HepG2 (cell line): Measurements from ENCODE around the gene PGPEP1. TPM values are rescaled to one million over a fixed set of nuclear protein-coding genes. Genes with fewer than 3 reads are reported as not detected.

Source experiments
- ATAD3A ChIP-seq: sonication (generic); formaldehyde crosslinking; IDR thresholded peaks from 2 replicates; pipeline ENCODE4 v1.4.0; 2020; ENCODE audit warnings: missing genetic modification reagents
- ATF4 ChIP-seq, 2 experiments: fragments of 450-650 bp in 1 of 2; sonication (generic) in 1 of 2; formaldehyde crosslinking; IDR thresholded peaks; 2 replicates each; pipeline versions ENCODE4 v1.5.0 to v1.8.0; 2020 to 2022; ENCODE audit warnings: mild to moderate bottlenecking in 1 of 2, missing genetic modification reagents in 1 of 2
- ATF6 ChIP-seq: sonication (generic); formaldehyde crosslinking; conservative IDR thresholded peaks from 2 replicates; pipeline ENCODE4 v1.4.0; 2020; ENCODE audit warnings: missing genetic modification reagents
- CAMTA2 ChIP-seq: sonication (generic); formaldehyde crosslinking; IDR thresholded peaks from 2 replicates; pipeline ENCODE4 v1.4.0; 2020; ENCODE audit warnings: mild to moderate bottlenecking, missing genetic modification reagents, borderline replicate concordance
- CBX2 ChIP-seq, 2 experiments: fragments of 200-600 bp in 1 of 2; sonication (generic); formaldehyde crosslinking in 1 of 2; IDR thresholded peaks; 2 replicates each; pipeline versions ENCODE4 v1.7.0 to v1.8.1; 2018 to 2022; ENCODE audit warnings: low read depth in 2 of 2, low read length in 1 of 2, mild to moderate bottlenecking in 1 of 2, missing genetic modification reagents in 1 of 2
- CHD2 ChIP-seq: IDR thresholded peaks from 2 replicates; pipeline ENCODE4 v1.6.1; 2011; ENCODE audit warnings: low read depth, low read length, improper control_type of control experiment
- CREB3 ChIP-seq: sonication (generic); formaldehyde crosslinking; IDR thresholded peaks from 2 replicates; pipeline ENCODE4 v1.5.0; 2020; ENCODE audit warnings: missing genetic modification reagents
- HMGXB4 ChIP-seq, 2 experiments: sonication (generic) in 1 of 2; formaldehyde crosslinking in 1 of 2; IDR thresholded peaks; 2 replicates each; pipeline versions ENCODE4 v1.4.0 to v1.6.1; 2018 to 2020; ENCODE audit warnings: missing genetic modification reagents in 2 of 2, borderline replicate concordance in 1 of 2, low read depth in 1 of 2, mild to moderate bottlenecking in 1 of 2, missing biosample characterization in 1 of 2
- KDM1A ChIP-seq: IDR thresholded peaks from 2 replicates; pipeline ENCODE4 v1.6.1; 2016; ENCODE audit warnings: missing compliant biosample characterization
- KDM5A ChIP-seq: fragments of 200-600 bp; sonication (generic); IDR thresholded peaks from 2 replicates; pipeline ENCODE4 v1.7.0; 2018; ENCODE audit warnings: antibody characterized with exemption, mild to moderate bottlenecking, low read length, borderline replicate concordance
- NAIF1 ChIP-seq: sonication (generic); formaldehyde crosslinking; IDR thresholded peaks from 2 replicates; pipeline ENCODE4 v1.5.0; 2020; ENCODE audit warnings: mild to moderate bottlenecking, missing genetic modification reagents, borderline replicate concordance
- NCOR1 ChIP-seq: fragments of 200-600 bp; sonication (generic); IDR thresholded peaks from 2 replicates; pipeline ENCODE4 v1.7.0; 2017; ENCODE audit warnings: antibody characterized with exemption, low read length, borderline replicate concordance
- POLR2A ChIP-seq, 2 experiments: IDR thresholded peaks; 2 replicates each; pipeline ENCODE4 v1.6.1; 2011; ENCODE audit warnings: low read depth in 2 of 2, low read length in 2 of 2, mild to moderate bottlenecking in 1 of 2, moderate library complexity in 1 of 2; ENCODE audit not compliant: insufficient read depth in 1 of 2
- POLR2AphosphoS5 ChIP-seq: IDR thresholded peaks from 2 replicates; pipeline ENCODE4 v1.6.1; 2012; ENCODE audit warnings: low read depth, low read length
- POLR2G ChIP-seq: fragments of 200-400 bp; formaldehyde crosslinking; IDR thresholded peaks from 2 replicates; pipeline ENCODE4 v1.6.1; 2018; ENCODE audit warnings: mild to moderate bottlenecking, low read depth, low read length, moderate library complexity
- RBM22 ChIP-seq: fragments of 200-400 bp; formaldehyde crosslinking; optimal IDR thresholded peaks from 2 replicates; pipeline ENCODE3; 2017; ENCODE audit warnings: mild to moderate bottlenecking, low read length, moderate library complexity
- ZC3H13 ChIP-seq: sonication (generic); formaldehyde crosslinking; IDR thresholded peaks from 2 replicates; pipeline ENCODE4 v1.8.1; 2023; ENCODE audit warnings: mild to moderate bottlenecking, missing genetic modification reagents, moderate library complexity
- ZNF121 ChIP-seq: sonication (generic); formaldehyde crosslinking; IDR thresholded peaks from 2 replicates; pipeline ENCODE4 v1.5.0; 2020; ENCODE audit warnings: mild to moderate bottlenecking, missing genetic modification reagents
- ZNF17 ChIP-seq: sonication (generic); formaldehyde crosslinking; IDR thresholded peaks from 2 replicates; pipeline ENCODE4 v1.5.0; 2020; ENCODE audit warnings: mild to moderate bottlenecking, missing genetic modification reagents
- ZNF629 ChIP-seq: sonication (generic); formaldehyde crosslinking; conservative IDR thresholded peaks from 2 replicates; pipeline ENCODE4 v1.5.0; 2020; ENCODE audit warnings: missing genetic modification reagents
- ZNF749 ChIP-seq: sonication (generic); formaldehyde crosslinking; IDR thresholded peaks from 2 replicates; pipeline ENCODE4 v1.8.0; 2022; ENCODE audit warnings: mild to moderate bottlenecking, missing genetic modification reagents, moderate library complexity, borderline replicate concordance
- ZSCAN30 ChIP-seq: sonication (generic); formaldehyde crosslinking; IDR thresholded peaks from 2 replicates; pipeline ENCODE4 v1.5.0; 2020; ENCODE audit warnings: mild to moderate bottlenecking, missing genetic modification reagents
- polyA plus RNA-seq, 8 experiments: library from polyadenylated mRNA; depleted of rRNA in 3 of 8; stranded (reverse) in 7 of 8; unstranded in 1 of 8; fragments of >200 nt; fragmentation: Illumina TruSeq in 4 of 8; extraction: Trizol in 4 of 8; gene quantifications; 2 replicates each; pipeline versions ENCODE4 v1.2.1 to v1.2.3, GENCODE V29; 2011 to 2016; ENCODE audit warnings: low read depth in 4 of 8, missing spikeins in 1 of 8, mixed read lengths in 1 of 8; ENCODE audit not compliant: insufficient read depth in 1 of 8
- total RNA-seq, 5 experiments: library from RNA; depleted of rRNA; stranded (reverse); fragments of >200 nt; fragmentation: Illumina TruSeq; extraction: Trizol; gene quantifications; 2 replicates each; pipeline ENCODE4 v1.2.3, GENCODE V29; 2016; ENCODE audit warnings: low read depth in 1 of 5

The PGPEP1 gene
- total and polyA plus RNA-seq, 2 of the 13 experiments (the other 11 are each of a cell fraction or from before 2014, with no cell fraction given): 53.1 to 56.6 TPM

- TF ChIP-seq CBX2 (IDR thresholded peaks at IDR 0.05; ENCODE audit: low read depth, low read length): no peak
- TF ChIP-seq CBX2 (CRISPR knock-in tag; IDR thresholded peaks at IDR 0.05; ENCODE audit: low read depth): no peak
- TF ChIP-seq NCOR1: no peak
- TF ChIP-seq ZNF17 (CRISPR knock-in tag): 0 out of 2 replicates have a peak, but pooled peaks have one; percentile 66
- TF ChIP-seq HMGXB4 (CRISPR knock-in tag; IDR thresholded peaks at IDR 0.05; ENCODE audit: borderline replicate concordance in 1 of 2, low read depth in 1 of 2): no peak; a peak in 1 of 4 replicates
- TF ChIP-seq POLR2G: peak; percentile 62
- peak; percentile 73; the same call in 1 of the 2 replicates for TF ChIP-seq NAIF1 (CRISPR knock-in tag)
- TF ChIP-seq ZC3H13 (CRISPR knock-in tag): peak; percentile 73; the same call in 1 of the 2 replicates
- 0 out of 2 replicates have a peak, but pooled peaks have one; percentile 26 for TF ChIP-seq ZNF749 (CRISPR knock-in tag)
- peak; percentile 98 for TF ChIP-seq ZNF629 (CRISPR knock-in tag)
- 0 out of 2 replicates have a peak, but pooled peaks have one; percentile 1 for TF ChIP-seq CHD2
- 0 out of 2 replicates have a peak, but pooled peaks have one; percentile 0 for TF ChIP-seq CAMTA2 (CRISPR knock-in tag)
- no peak for TF ChIP-seq KDM5A
- TF ChIP-seq ATF4 (CRISPR knock-in tag; IDR thresholded peaks at IDR 0.05): peak in 1 of 2 experiments; percentile 56; a peak in 2 of 4 replicates
- peak; percentile 89 for TF ChIP-seq RBM22
- TF ChIP-seq KDM1A (CRISPR knock-in tag): peak; percentile 63; the same call in 1 of the 2 replicates
- no peak for TF ChIP-seq ATAD3A (CRISPR knock-in tag)
- TF ChIP-seq ZNF121 (CRISPR knock-in tag): peak; percentile 95
- TF ChIP-seq POLR2AphosphoS5: peak; percentile 41; the same call in 1 of the 2 replicates
- TF ChIP-seq CREB3 (CRISPR knock-in tag): no peak
- TF ChIP-seq ZSCAN30 (CRISPR knock-in tag): peak; percentile 81; the same call in 1 of the 2 replicates
- peak in 1 of 2 experiments; percentile 61; a peak in 3 of 4 replicates for TF ChIP-seq POLR2A (IDR thresholded peaks at IDR 0.05; ENCODE audit: insufficient read depth in 1 of 2, low read depth in 2 of 2, low read length in 2 of 2)
- TF ChIP-seq ATF6 (CRISPR knock-in tag): no peak
Observed at GRCh38 chr19:18388960-18389725, 48.7 kb downstream of the PGPEP1 start (continued).
